LoVo (cell line): ENCODE data around the gene ANKRD13B.
"Not testable (repeated sequence)": the region's sequence is repeated elsewhere in the genome, so short reads cannot be mapped to it uniquely, and the experiment has no call there.

ENCODE experiments used
- DNase-seq: peaks from one replicate; pipeline ENCODE4 v3.0.0-alpha.2; 2016; ENCODE audit warnings: low spot score

ANKRD13B gene

DNA sequence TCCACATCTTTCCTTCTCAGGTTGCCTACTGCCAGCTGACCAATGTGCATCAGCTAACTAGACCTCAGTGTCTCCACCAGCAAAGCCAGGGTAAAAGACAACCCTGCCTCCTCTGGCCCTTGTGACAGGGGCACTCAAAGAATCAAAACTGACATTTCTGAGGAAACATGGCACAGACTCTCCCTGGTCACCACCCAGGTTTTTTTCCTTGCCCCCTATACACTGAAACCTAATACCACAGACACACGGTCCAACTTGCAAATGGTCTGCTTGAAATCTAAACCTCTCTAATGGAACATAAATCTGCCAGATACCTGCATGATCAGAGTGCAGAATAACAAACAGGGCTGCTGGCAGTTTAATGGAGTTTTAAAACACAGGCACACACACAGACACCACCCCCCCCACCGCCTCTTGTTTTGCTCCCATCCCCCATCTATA lies 49.3 kb downstream of the ANKRD13B start:
- DNase-seq = no peak

DNA sequence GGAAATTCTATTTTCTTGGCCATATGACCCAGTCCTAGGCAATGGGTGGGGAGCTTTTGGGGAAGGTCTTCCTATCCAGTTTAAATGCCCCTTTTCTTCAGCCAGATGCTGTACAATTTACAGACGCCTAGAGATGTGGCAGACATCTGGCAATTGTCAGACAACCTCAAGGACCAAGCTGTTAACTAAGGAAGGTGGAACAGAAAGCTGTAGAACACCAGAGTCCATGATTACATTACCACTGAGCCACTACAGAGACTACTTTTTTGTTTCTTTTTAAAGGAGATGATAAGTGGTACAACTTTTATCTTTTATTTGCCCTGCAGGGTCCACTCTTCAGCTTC lies 50.9 kb downstream of the ANKRD13B start:
- DNase-seq = no peak

DNA sequence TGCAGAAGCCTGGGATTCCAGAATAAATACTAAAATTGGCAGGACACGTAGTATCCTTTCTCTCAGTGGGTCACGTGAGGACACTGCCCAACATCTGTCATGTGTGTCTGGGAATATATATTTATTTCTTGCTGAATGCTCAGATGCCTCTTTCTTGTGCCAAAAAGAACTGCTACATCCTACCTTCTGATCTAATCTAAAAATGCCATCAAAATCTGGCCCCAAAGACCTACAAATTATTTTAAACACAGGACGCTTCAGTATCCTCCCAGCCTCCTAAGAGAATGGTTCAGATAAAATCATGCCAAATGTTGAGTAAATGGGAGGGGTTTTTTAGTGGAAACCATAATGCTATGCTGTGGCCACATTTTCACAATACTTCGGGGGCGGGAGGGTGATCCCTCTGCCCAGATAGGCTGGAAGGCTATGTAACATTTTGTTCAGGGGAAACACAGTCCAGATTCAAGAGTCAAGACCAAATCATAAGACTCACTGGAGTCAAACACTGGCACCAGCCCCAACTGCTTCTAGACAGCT lies 52.7 kb downstream of the ANKRD13B start:
- DNase-seq = no peak

DNA sequence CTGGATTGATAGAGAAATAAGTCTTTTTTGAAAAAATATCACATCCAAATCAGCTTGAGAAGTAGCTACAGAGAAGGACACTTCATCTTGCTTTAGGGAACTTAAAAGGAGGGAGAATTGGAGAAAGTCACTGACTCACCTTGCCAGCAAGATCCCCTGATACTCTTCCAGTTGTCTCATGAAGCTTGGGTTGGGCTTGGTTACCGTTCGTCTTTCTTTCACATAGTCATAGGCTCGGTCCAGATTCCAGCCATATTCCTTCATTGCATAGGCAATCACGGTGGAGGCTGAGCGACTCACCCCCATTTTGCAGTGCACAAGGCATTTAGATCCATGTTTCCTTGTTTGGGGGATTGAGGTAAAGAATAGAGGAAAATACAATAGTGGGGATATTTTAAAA lies 55.1 kb downstream of the ANKRD13B start:
- DNase-seq = no peak

DNA sequence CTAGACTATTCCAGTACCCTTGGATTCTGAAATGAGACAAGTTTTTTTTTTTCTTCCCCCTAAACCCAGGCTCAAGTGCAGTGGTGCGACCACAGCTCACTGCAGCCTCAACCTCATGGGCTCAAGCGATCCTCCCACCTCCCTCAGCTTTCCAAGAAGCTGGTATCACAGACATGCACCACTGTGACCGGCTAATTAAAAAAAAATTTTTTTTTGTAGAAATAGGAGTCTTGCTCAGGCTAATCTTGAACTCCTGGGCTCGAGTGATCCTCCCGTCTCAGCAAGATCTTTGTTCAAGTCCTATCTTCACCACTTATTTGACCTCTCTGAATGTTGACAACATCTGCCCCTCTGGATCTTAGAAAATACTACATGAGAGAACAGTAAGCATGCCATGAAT lies 56.4 kb downstream of the ANKRD13B start:
- no peak for DNase-seq

DNA sequence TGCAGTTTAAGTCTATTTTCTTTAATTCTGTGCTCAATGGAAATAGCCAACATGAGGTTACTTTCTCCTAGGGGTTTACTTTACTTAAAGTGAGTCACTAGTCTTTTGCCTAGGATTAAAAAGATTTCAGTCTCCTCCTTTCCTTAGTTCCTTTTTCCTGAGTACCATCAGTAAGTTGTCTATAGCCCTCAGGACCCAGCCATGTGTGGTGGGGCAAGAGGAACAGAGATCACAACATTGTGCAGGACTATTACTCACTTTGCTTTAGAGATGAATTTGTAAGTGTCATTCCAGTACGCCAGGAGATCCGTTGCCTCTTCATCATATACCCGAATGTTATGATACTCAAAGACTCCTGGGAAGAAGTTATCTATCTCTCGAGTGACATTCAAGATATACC lies 57.5 kb downstream of the ANKRD13B start:
- no peak for DNase-seq

DNA sequence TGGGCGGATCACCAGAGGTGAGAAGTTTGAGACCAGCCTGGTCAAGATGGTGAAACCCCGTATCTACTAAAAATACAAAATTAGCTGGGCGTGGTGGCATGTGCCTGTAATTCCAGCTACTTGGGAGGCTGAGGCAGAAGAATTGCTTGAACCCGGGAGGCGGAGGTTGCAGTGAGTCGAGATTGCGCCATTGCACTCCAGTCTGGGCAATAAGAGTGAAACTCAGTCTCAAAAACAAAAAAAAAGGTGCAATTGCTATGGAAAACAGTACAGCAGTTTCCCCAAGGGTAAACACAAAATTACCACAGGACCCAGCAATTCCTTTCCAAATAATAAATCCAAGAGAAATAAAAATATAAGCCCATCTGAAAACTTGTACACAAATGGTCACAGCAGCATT lies 59.0 kb downstream of the ANKRD13B start:
- not testable (repeated sequence) for DNase-seq

GRCh38 chr17:29652976-29653375 lies 60.0 kb downstream of the ANKRD13B start:
- DNase-seq = no peak

GRCh38 chr17:29653995-29654714 lies 61.2 kb downstream of the ANKRD13B start:
- no peak for DNase-seq

DNA sequence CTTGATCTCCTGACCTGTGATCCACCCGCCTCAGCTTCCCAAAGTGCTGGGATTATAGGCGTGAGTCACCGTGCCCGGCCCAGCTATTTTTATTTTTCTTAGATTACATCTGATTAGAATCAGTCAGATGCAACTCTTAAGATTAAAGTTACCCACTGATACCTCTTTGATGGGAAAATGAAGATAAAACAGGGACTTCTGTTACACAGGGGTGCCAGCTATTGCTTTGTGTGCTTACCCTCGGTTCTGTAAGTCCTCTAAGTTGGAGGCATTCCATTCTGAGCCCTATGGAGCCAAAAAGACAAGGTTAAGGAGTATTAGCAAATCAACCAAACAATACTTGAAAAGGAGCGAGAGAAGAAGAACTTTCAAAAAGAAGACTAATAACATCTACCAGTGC lies 62.4 kb downstream of the ANKRD13B start:
- DNase-seq = no peak

DNA sequence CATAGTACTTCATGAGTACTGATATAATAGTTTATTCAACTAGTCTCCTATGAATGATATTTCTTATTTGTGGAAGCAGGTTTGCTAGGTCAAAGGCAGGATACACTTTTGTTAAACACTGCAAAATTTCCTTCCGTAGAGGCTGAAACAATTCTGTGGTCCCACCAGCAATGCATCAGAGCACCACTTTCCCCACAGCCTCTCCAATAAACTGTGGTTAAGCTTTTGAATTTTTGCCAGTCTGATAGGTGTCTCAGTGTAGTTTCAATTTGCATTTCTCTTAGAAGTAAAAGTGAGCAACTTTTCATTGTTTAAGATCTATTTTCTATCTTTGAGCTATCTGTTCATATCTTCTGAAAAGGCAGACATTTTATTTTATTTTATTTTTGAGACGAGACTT lies 66.2 kb downstream of the ANKRD13B start:
- no peak for DNase-seq

DNA sequence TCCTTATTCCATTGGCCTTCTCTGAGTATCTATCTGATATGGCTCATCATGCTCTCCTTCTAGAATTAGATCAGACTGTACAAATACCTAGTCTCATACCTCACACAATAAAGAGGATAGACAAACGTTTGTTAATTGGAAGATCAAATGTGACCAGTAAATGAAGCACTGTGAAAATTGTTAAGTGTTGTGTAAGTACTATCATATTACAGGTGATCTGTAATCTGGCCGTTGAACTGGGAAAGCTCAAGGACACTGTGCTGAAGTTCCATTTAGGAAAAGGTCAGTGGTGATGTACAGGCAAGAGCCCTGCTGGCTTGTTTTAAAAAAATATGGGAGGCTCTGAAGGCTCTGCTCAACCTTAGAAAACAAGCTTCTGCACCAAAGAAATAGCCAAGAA lies 68.3 kb downstream of the ANKRD13B start:
- no peak for DNase-seq

DNA sequence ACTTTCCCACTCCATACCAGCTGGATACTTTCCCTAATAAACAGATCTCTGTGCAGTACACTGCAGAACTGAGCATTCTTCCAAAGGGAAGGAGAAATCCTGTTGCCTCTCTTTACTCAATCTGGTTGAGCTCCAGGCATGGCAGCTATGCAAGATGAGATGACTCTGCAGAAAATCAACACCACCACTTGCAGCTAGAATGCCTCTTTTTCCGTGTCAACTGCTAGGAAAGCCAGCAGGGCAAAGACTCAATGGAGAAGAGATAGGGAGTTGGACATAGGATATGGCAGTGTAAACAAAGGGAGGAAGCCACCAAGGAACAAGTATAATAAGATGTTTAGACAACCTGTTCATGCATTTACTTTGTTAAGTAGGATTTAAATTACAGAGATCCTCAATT lies 70.2 kb downstream of the ANKRD13B start:
- no peak for DNase-seq
